Osteoblast (primary cell): ENCODE measurements around the gene COMMD8. TPM values are rescaled to one million over a fixed set of nuclear protein-coding genes. Genes with fewer than 3 reads are reported as not detected.

Experiments used
- DNase-seq: peaks from one replicate; pipeline ENCODE4 v3.0.0; 2011; ENCODE audit warnings: low spot score, mixed read lengths; ENCODE audit not compliant: insufficient read length; ENCODE audit errors: missing footprints
- H2AFZ ChIP-seq: 2 replicates; pipeline ENCODE4 v1.6.0; 2011; ENCODE audit warnings: mild to moderate bottlenecking, low read length
- H3K27ac ChIP-seq: 2 replicates; pipeline ENCODE4 v1.5.1; 2011; ENCODE audit warnings: mild to moderate bottlenecking, low read depth, low read length, moderate library complexity
- H3K27me3 ChIP-seq: 2 replicates; pipeline ENCODE4 v1.6.0; 2012; ENCODE audit warnings: mild to moderate bottlenecking, control low read depth, inconsistent platforms, low read length, moderate library complexity; ENCODE audit not compliant: insufficient read depth
- H3K36me3 ChIP-seq: 2 replicates; pipeline ENCODE4 v1.5.1; 2011; ENCODE audit warnings: mild to moderate bottlenecking, low read length, control low read depth, moderate library complexity; ENCODE audit not compliant: insufficient read depth
- H3K4me1 ChIP-seq: 2 replicates; pipeline ENCODE4 v1.5.1; 2011; ENCODE audit warnings: mild to moderate bottlenecking, low read length, control low read depth, moderate library complexity; ENCODE audit not compliant: insufficient read depth
- H3K4me2 ChIP-seq: 2 replicates; pipeline ENCODE4 v1.6.0; 2011; ENCODE audit warnings: mild to moderate bottlenecking, low read length; ENCODE audit not compliant: insufficient read depth
- H3K4me3 ChIP-seq: fragments of 200-600 bp; sonication (generic); 3 replicates; pipeline ENCODE4 v1.5.1; 2012; ENCODE audit warnings: mild to moderate bottlenecking, low read length, inconsistent platforms; ENCODE audit not compliant: insufficient read depth
- H3K79me2 ChIP-seq: 2 replicates; pipeline ENCODE4 v1.6.0; 2012; ENCODE audit warnings: mild to moderate bottlenecking, low read length, control low read depth, inconsistent platforms; ENCODE audit not compliant: insufficient read depth
- H3K9me3 ChIP-seq: 2 replicates; pipeline ENCODE4 v1.5.1; 2011; ENCODE audit warnings: low read depth, low read length, control low read depth
- H4K20me1 ChIP-seq: 2 replicates; pipeline ENCODE4 v1.6.0; 2012; ENCODE audit warnings: mild to moderate bottlenecking, low read length, control low read depth; ENCODE audit not compliant: insufficient read depth
- CTCF ChIP-seq: IDR thresholded peaks from 2 replicates; pipeline ENCODE4 v1.5.1; 2011; ENCODE audit warnings: mild to moderate bottlenecking, low read depth, low read length, moderate library complexity; ENCODE audit errors: extremely low read depth
- total RNA-seq: library from RNA; depleted of rRNA; stranded (reverse); fragments of >200 nt; gene quantifications from 2 replicates; pipeline ENCODE4 v1.2.3, GENCODE V29; 2012

COMMD8 gene
- total RNA-seq, 1 donor, result 30.8 TPM

DNA sequence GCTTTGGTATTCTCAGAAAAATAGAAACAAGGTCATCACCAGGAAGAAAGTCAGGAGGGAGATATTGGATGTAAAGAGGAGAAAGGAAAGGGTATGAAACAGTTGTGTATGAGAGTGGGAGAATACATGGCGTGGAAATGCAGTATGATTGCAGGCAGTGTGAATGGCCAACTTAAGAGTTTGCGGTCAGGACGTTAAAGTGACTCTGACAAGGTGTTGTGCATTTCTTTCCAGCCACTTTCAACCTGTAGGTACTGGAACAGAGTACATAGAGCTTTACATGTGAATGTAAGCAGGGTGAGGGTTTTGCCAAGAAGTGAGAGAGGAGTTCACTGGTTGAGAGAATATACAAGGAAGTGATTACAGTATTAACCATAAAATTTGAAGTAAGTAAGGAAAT is 37.3 kb upstream of the COMMD8 start:
- H2AFZ ChIP-seq, result no peak overlapping the region
- peaks cover 20% of the 10 kb centered on the region for H3K4me1 ChIP-seq
- H3K36me3 ChIP-seq, result no peaks in the 10 kb centered on the region
- H3K9me3 ChIP-seq, result no peaks in the 10 kb centered on the region
- TF ChIP-seq CTCF, result no peak
- peaks cover 38% of the 10 kb centered on the region for H3K79me2 ChIP-seq
- H4K20me1 ChIP-seq, result no peaks in the 10 kb centered on the region
- H3K27me3 ChIP-seq, result no peaks in the 10 kb centered on the region
- no peak overlapping the region for H3K4me3 ChIP-seq
- H3K4me2 ChIP-seq, result no peak overlapping the region
- peak; percentile 35 for DNase-seq
- no peak overlapping the region for H3K27ac ChIP-seq

- Histone ChIP-seq H4K20me1 (no peaks in the 10 kb centered on the region), H3K4me1 (peaks cover 20% of the 10 kb centered on the region), H3K27me3 (no peaks in the 10 kb centered on the region), H3K4me2 (no peak overlapping the region), H3K9me3 (no peaks in the 10 kb centered on the region), H3K36me3 (no peaks in the 10 kb centered on the region), H3K27ac (no peak overlapping the region), H2AFZ (no peak overlapping the region), H3K4me3 (no peak overlapping the region), H3K79me2 (peaks cover 38% of the 10 kb centered on the region)
- no peak for TF ChIP-seq CTCF
- DNase-seq, result no peak
Measured at GRCh38 chr4:47499700-47500099, 36.2 kb upstream of the COMMD8 start.

GRCh38 chr4:47498899-47499298 is 35.4 kb upstream of the COMMD8 start:
- Histone ChIP-seq H2AFZ (no peak overlapping the region), H3K4me3 (no peak overlapping the region), H3K27ac (no peak overlapping the region), H4K20me1 (no peaks in the 10 kb centered on the region), H3K79me2 (peaks cover 38% of the 10 kb centered on the region), H3K4me1 (peaks cover 20% of the 10 kb centered on the region), H3K27me3 (no peaks in the 10 kb centered on the region), H3K9me3 (no peaks in the 10 kb centered on the region), H3K4me2 (peak overlapping the region; percentile 12), H3K36me3 (no peaks in the 10 kb centered on the region)
- DNase-seq, result peak; percentile 78
- no peak for TF ChIP-seq CTCF

- H3K4me3 ChIP-seq, result no peak overlapping the region
- H3K4me2 ChIP-seq, result no peak overlapping the region
- peaks cover 59% of the 10 kb centered on the region for H3K79me2 ChIP-seq
- no peak for TF ChIP-seq CTCF
- no peaks in the 10 kb centered on the region for H3K36me3 ChIP-seq
- H3K27ac ChIP-seq, result no peak overlapping the region
- H4K20me1 ChIP-seq, result no peaks in the 10 kb centered on the region
- no peak for DNase-seq
- no peaks in the 10 kb centered on the region for H3K27me3 ChIP-seq
- no peak overlapping the region for H2AFZ ChIP-seq
- no peaks in the 10 kb centered on the region for H3K9me3 ChIP-seq
- H3K4me1 ChIP-seq, result peaks cover 9% of the 10 kb centered on the region
Measured at GRCh38 chr4:47494124-47494430, 30.6 kb upstream of the COMMD8 start.
